Colonic mucosa (tissue), 4 donors: ENCODE data around the gene RAPH1. TPM values are rescaled to one million over a fixed set of nuclear protein-coding genes. Genes with fewer than 3 reads are reported as not detected.
"Not testable (repeated sequence)": the region's sequence is repeated elsewhere in the genome, so short reads cannot be mapped to it uniquely, and the experiment has no call there.

Experiments used
- DNase-seq: peaks from one replicate; pipeline ENCODE4 v3.0.0-alpha.2; 2020
- H3K27ac ChIP-seq: fragments of 200-600 bp; one replicate; pipeline ENCODE4 v1.8.0; 2021
- H3K27me3 ChIP-seq: fragments of 200-600 bp; one replicate; pipeline ENCODE4 v1.8.0; 2021
- H3K36me3 ChIP-seq: fragments of 200-600 bp; one replicate; pipeline ENCODE4 v1.8.0; 2021
- H3K4me1 ChIP-seq: fragments of 200-600 bp; one replicate; pipeline ENCODE4 v1.8.0; 2021; ENCODE audit warnings: mild to moderate bottlenecking
- H3K4me3 ChIP-seq: fragments of 200-600 bp; one replicate; pipeline ENCODE4 v1.8.0; 2021
- H3K9ac ChIP-seq, 2 donors: one replicate each; pipeline ENCODE4 v1.7.0; 2013; ENCODE audit warnings: control low read depth in 2 of 2, low read depth in 2 of 2, low read length in 2 of 2
- H3K9me3 ChIP-seq: fragments of 200-600 bp; one replicate; pipeline ENCODE4 v1.8.0; 2021
- CTCF ChIP-seq: fragments of 200-600 bp; IDR thresholded peaks from one replicate; pipeline ENCODE4 v1.8.0; 2022; ENCODE audit warnings: antibody characterized with exemption, mild to moderate bottlenecking
- intact Hi-C: fragments of 100-400 bp; cut with DNase I; formaldehyde crosslinking; loops from one replicate; pipeline ENCODE4 v1.14.1; 2022
- total RNA-seq, 2 donors: library from RNA; stranded (reverse); fragmentation: NEBNext Ultra II Directional in 1 of 2; extraction: Animal tissue kit (Norgen Biotek cat#: 25700) in 1 of 2; gene quantifications; one replicate each; pipeline ENCODE4 v1.2.1, GENCODE V29; 2021
- donor health status: healthy.
- donor health status: DM: no; HTN: no; CAD: no.
- donor health status: DM: no; HTN: no; CAD: no.

Gene RAPH1
- total RNA-seq, 2 donors from 2014 or later: 26.1 to 39.5 TPM

- intact Hi-C loops: no loop called here
- no peaks in the 10 kb centered on the region for H3K4me1 ChIP-seq
- no peak overlapping the region for H3K9ac ChIP-seq
- peak; percentile 43 for DNase-seq
- no peaks in the 10 kb centered on the region for H3K9me3 ChIP-seq
- H3K36me3 ChIP-seq: no peaks in the 10 kb centered on the region
- no peak for TF ChIP-seq CTCF
- no peaks in the 10 kb centered on the region for H3K27me3 ChIP-seq
- no peak overlapping the region for H3K4me3 ChIP-seq
- peak overlapping the region; percentile 18 for H3K27ac ChIP-seq
These were observed 24.2 kb downstream of the RAPH1 start for GRCh38 chr2:203510941-203511305.

GRCh38 chr2:203510256-203510940 lies 24.7 kb downstream of the RAPH1 start:
- H3K27ac ChIP-seq: peak overlapping the region; percentile 18
- H3K27me3 ChIP-seq: no peaks in the 10 kb centered on the region
- intact Hi-C loops: no loop called here
- H3K4me1 ChIP-seq: no peaks in the 10 kb centered on the region
- TF ChIP-seq CTCF: no peak
- H3K9ac ChIP-seq: no peak overlapping the region
- H3K9me3 ChIP-seq: no peaks in the 10 kb centered on the region
- no peak overlapping the region for H3K4me3 ChIP-seq
- no peak for DNase-seq
- H3K36me3 ChIP-seq: no peaks in the 10 kb centered on the region

GRCh38 chr2:203503460-203503859 lies 31.6 kb downstream of the RAPH1 start:
- H3K9ac ChIP-seq, H3K9me3 ChIP-seq, H3K27ac ChIP-seq, intact Hi-C loops, H3K27me3 ChIP-seq, H3K4me3 ChIP-seq, H3K36me3 ChIP-seq, DNase-seq, H3K4me1 ChIP-seq: not testable (repeated sequence)

- no peak for TF ChIP-seq CTCF
- intact Hi-C loops: no loop called here
- DNase-seq: no peak
- no peak overlapping the region for H3K4me3 ChIP-seq
- H3K9me3 ChIP-seq: no peaks in the 10 kb centered on the region
- peaks cover 4% of the 10 kb centered on the region for H3K4me1 ChIP-seq
- no peaks in the 10 kb centered on the region for H3K27me3 ChIP-seq
- H3K9ac ChIP-seq: no peak overlapping the region
- no peaks in the 10 kb centered on the region for H3K36me3 ChIP-seq
- no peak overlapping the region for H3K27ac ChIP-seq
These were observed 33.2 kb downstream of the RAPH1 start for GRCh38 chr2:203501873-203502272.

GRCh38 chr2:203500951-203501350 lies 34.1 kb downstream of the RAPH1 start:
- no peak for TF ChIP-seq CTCF
- H3K27me3 ChIP-seq: no peaks in the 10 kb centered on the region
- no peak overlapping the region for H3K27ac ChIP-seq
- no peaks in the 10 kb centered on the region for H3K9me3 ChIP-seq
- H3K9ac ChIP-seq: no peak overlapping the region
- DNase-seq: no peak
- H3K4me3 ChIP-seq: no peak overlapping the region
- H3K4me1 ChIP-seq: peaks cover 4% of the 10 kb centered on the region
- H3K36me3 ChIP-seq: no peaks in the 10 kb centered on the region
- intact Hi-C loops: no loop called here

GRCh38 chr2:203500297-203500696 lies 34.8 kb downstream of the RAPH1 start:
- Histone ChIP-seq H3K27ac (no peak overlapping the region), H3K9ac (no peak overlapping the region), H3K4me3 (no peak overlapping the region), H3K27me3 (no peaks in the 10 kb centered on the region), H3K36me3 (no peaks in the 10 kb centered on the region), H3K9me3 (no peaks in the 10 kb centered on the region), H3K4me1 (peaks cover 4% of the 10 kb centered on the region)
- intact Hi-C loops: no loop called here
- no peak for TF ChIP-seq CTCF
- DNase-seq: no peak
